Adrenal gland (tissue), 12 donors: ENCODE results near the gene UTP20. TPM values are rescaled to one million over a fixed set of nuclear protein-coding genes. Genes with fewer than 3 reads are reported as not detected.

ENCODE experiments used
- DNase-seq, 7 donors: peaks; one replicate each; pipeline ENCODE4 v3.0.0-alpha.2; 2019 to 2020
- H3K27ac ChIP-seq, 5 donors: fragments of 200-600 bp; sonication (generic) in 4 of 5; 1 replicate in 3 of 5; 2 replicates in 2 of 5; pipeline versions ENCODE4 v1.5.1 to v1.8.0; 2016 to 2020; ENCODE audit warnings: mild to moderate bottlenecking in 1 of 5
- H3K27me3 ChIP-seq: fragments of 200-600 bp; 2 replicates; pipeline ENCODE4 v1.8.0; 2021
- H3K36me3 ChIP-seq, 2 donors: fragments of 200-600 bp; replicated peaks in 1 of 2; 1 replicate in 1 of 2; 2 replicates in 1 of 2; pipeline versions ENCODE4 v1.5.1 to v1.8.0; 2018 to 2022
- H3K4me1 ChIP-seq, 2 donors: fragments of 200-600 bp; replicated peaks in 1 of 2; 1 replicate in 1 of 2; 2 replicates in 1 of 2; pipeline versions ENCODE4 v1.5.1 to v1.8.0; 2018 to 2021
- H3K4me3 ChIP-seq, 4 donors: fragments of 200-600 bp; sonication (generic) in 3 of 4; one replicate each; pipeline ENCODE4 v1.5.1; 2016 to 2018
- H3K9me3 ChIP-seq, 3 donors: fragments of 200-600 bp; sonication (generic) in 1 of 3; replicated peaks in 1 of 3; 1 replicate in 2 of 3; 2 replicates in 1 of 3; pipeline versions ENCODE4 v1.5.1 to v1.8.0; 2016 to 2021
- POLR2A ChIP-seq, 2 donors: fragments of 450-650 bp; IDR thresholded peaks; one replicate each; pipeline ENCODE4 v1.6.1; 2017; ENCODE audit warnings: antibody characterized with exemption in 2 of 2, mild to moderate bottlenecking in 2 of 2, moderate library complexity in 1 of 2
- WGBS, 4 donors: extraction: QIAGEN DNeasy Blood & Tissue Kit in 2 of 4; methylation state at CpG; one replicate each; pipeline versions ENCODE4 v1.1.5 to v1.1.7; 2013 to 2017; 5-methylcytosine and 5-hydroxymethylcytosine counted together
- intact Hi-C, 2 donors: fragments of 100-400 bp; cut with DNase I; formaldehyde crosslinking; loops; one replicate each; pipeline versions ENCODE4 v1.14.1 to v1.15.0; 2022 to 2023
- polyA plus RNA-seq, 3 donors: library from polyadenylated mRNA; stranded (reverse); fragments of 200-250 nt in 2 of 3; fragments of 350-450 nt in 1 of 3; fragmentation: Illumina TruSeq in 1 of 3; extraction: RNeasy Lipid Tissue Mini Kit (QIAGEN cat#74804) in 1 of 3; gene quantifications; one replicate each; pipeline ENCODE4 v1.2.3, GENCODE V29; 2013 to 2014
- total RNA-seq, 9 donors: library from RNA; depleted of rRNA in 4 of 9; stranded (reverse); fragments of >200 nt in 4 of 9; fragments of 120-200 nt in 1 of 9; fragmentation: NEBNext Ultra II Directional in 1 of 9; extraction: Animal tissue kit (Norgen Biotek cat#: 25700) in 1 of 9; gene quantifications; one replicate each; pipeline versions ENCODE4 v1.1.0 to v1.2.4, GENCODE V29; 2013 to 2023
- TF ChIP-seq, protein P1 (sequence below), 6 experiments: fragments of 450-650 bp in 4 of 6; fragments of 200-600 bp in 2 of 6; sonication (generic) in 1 of 6; IDR thresholded peaks; 1 replicate in 5 of 6; 2 replicates in 1 of 6; pipeline versions ENCODE4 v1.5.1 to v1.8.0; 2016 to 2021; ENCODE audit warnings: antibody characterized with exemption in 6 of 6, mild to moderate bottlenecking in 2 of 6, moderate library complexity in 1 of 6
- donor health status: healthy with polysubstance abuse.
- donor health status: Bipolar disorder and iron deficiency.
- donor health status: DM: yes; HTN: yes; CAD: no.
- donor health status: DM: no; HTN: no; CAD: no.
- donor health status: DM: no; HTN: no; CAD: no.
- donor health status: DM: yes; HTN: yes; CAD: no.

UTP20 gene
- total and polyA plus RNA-seq, 12 donors = 1.9 to 17.5 (median 15.0) TPM

DNA sequence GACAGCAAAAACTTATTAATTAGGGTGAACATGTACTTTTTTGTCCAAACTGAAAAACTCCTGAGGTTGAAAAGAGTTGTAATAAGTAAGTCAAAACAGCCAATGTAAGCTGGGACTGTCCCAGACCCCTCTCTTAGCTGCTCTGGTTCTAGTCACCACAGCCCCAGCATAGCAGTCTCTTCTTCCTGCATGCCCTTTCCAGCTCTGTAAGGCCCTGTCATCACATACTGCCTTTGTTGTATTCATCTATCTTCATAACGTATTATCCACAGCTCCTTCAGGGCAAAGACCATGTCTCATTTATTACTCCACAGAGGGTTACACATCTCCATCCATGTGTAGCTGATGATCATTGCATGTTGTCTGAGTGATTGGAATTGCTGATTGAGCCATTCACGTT is 56.5 kb downstream of the UTP20 start:
- H3K4me1 ChIP-seq = no peaks in the 10 kb centered on the region
- WGBS, 4 donors = 75 to 95% (median 88%) methylated on average over 2 of the region's 2 CpGs
- H3K4me3 ChIP-seq = no peak overlapping the region
- no peak for TF ChIP-seq POLR2A (IDR thresholded peaks at IDR 0.05)
- TF ChIP-seq, protein P1, sequence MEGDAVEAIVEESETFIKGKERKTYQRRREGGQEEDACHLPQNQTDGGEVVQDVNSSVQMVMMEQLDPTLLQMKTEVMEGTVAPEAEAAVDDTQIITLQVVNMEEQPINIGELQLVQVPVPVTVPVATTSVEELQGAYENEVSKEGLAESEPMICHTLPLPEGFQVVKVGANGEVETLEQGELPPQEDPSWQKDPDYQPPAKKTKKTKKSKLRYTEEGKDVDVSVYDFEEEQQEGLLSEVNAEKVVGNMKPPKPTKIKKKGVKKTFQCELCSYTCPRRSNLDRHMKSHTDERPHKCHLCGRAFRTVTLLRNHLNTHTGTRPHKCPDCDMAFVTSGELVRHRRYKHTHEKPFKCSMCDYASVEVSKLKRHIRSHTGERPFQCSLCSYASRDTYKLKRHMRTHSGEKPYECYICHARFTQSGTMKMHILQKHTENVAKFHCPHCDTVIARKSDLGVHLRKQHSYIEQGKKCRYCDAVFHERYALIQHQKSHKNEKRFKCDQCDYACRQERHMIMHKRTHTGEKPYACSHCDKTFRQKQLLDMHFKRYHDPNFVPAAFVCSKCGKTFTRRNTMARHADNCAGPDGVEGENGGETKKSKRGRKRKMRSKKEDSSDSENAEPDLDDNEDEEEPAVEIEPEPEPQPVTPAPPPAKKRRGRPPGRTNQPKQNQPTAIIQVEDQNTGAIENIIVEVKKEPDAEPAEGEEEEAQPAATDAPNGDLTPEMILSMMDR (IDR thresholded peaks at IDR 0.05) = no peak
- no peaks in the 10 kb centered on the region for H3K27me3 ChIP-seq
- no peaks in the 10 kb centered on the region for H3K9me3 ChIP-seq
- H3K27ac ChIP-seq = no peak overlapping the region
- no peak for DNase-seq
- intact Hi-C loops = no loop called here
- peaks cover 0 to 28% of the 10 kb centered on the region in 2 donors for H3K36me3 ChIP-seq

DNA sequence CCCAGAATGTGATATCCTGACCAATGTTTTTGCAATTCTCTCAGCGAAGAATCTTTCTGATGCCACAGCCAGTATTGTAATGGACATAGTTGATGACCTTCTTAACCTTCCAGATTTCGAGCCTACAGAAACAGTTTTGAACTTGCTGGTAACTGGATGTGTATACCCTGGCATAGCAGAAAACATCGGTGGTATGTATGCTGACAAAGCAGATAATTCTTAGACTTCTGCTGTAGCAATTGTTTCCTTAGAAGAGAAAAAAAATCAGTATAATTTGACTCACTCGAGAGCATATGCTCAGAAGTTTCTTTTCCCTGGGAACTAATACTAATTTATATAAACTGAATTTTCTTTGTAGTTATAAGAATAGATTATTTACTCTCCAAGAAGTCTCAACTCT is 58.2 kb downstream of the UTP20 start:
- Histone ChIP-seq H3K9me3 (no peaks in the 10 kb centered on the region), H3K27ac (no peak overlapping the region), H3K4me3 (no peak overlapping the region), H3K4me1 (no peaks in the 10 kb centered on the region), H3K27me3 (no peaks in the 10 kb centered on the region), H3K36me3 (peaks cover 0 to 31% of the 10 kb centered on the region in 2 donors)
- DNase-seq = no peak
- TF ChIP-seq, protein P1 (IDR thresholded peaks at IDR 0.05) = no peak
- no peak for TF ChIP-seq POLR2A (IDR thresholded peaks at IDR 0.05)
- 87 to 94% (median 93%) methylated on average over 4 of the region's 4 CpGs for WGBS, 4 donors
- intact Hi-C loops = no loop called here

DNA sequence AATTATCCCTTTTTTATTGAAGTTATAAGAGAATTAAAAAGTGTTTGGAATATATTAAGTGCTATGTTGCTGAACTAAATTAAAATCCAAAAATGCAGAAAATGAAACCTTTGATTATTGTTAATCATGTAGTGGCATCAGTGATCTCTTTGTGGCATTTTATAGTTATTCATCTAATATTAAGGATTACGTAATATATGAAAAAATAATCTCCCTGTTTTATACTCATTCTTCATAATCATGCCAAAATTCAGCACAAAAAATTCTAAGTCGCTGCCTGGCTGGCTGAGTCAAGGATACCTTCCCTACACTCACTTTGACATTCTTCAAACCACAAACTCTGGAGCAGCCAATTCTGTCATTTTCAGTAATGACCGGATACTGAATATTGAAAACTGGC is 64.0 kb downstream of the UTP20 start:
- no peaks in the 10 kb centered on the region for H3K4me1 ChIP-seq
- peaks cover 0 to 55% of the 10 kb centered on the region in 2 donors for H3K36me3 ChIP-seq
- no peak for TF ChIP-seq POLR2A (IDR thresholded peaks at IDR 0.05)

DNA sequence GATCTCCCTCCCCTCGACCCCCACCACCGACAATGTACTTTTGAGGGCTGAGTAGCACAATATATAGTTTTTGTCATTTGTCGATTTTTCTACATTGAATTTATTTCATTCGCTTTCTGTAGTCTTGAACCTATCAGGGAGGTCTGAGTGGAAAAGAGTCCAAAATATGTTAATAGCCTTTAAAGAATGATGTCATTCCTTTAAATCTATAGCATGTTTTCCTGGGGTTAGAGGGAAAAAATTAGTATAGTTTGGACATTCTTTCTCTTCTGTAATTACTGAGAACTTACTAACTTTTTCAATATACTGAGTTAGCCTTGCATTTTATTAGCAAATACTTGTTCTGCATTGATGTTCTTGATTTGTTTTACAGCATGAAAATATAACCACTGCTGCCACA is 71.8 kb downstream of the UTP20 start:
- H3K27me3 ChIP-seq = no peaks in the 10 kb centered on the region
- TF ChIP-seq, protein P1 (IDR thresholded peaks at IDR 0.05) = no peak
- TF ChIP-seq POLR2A (IDR thresholded peaks at IDR 0.05) = no peak
- H3K9me3 ChIP-seq = no peaks in the 10 kb centered on the region
- 95 to 97% (median 96%) methylated on average over 4 of the region's 4 CpGs for WGBS, 4 donors
- no peak overlapping the region for H3K4me3 ChIP-seq
- no peak for DNase-seq
- no peak overlapping the region for H3K27ac ChIP-seq
- peaks cover 0 to 30% of the 10 kb centered on the region in 2 donors for H3K36me3 ChIP-seq
- intact Hi-C loops = no loop called here
- no peaks in the 10 kb centered on the region for H3K4me1 ChIP-seq

More for the DNA sequence above, 64.0 kb downstream of the UTP20 start:
- Histone ChIP-seq H3K27me3 (no peaks in the 10 kb centered on the region), H3K27ac (no peak overlapping the region), H3K4me3 (no peak overlapping the region), H3K9me3 (no peaks in the 10 kb centered on the region)
- DNase-seq = no peak
- WGBS, 4 donors = 64 to 81% (median 71%) methylated on average over 3 of the region's 3 CpGs
- intact Hi-C loops = no loop called here

DNA sequence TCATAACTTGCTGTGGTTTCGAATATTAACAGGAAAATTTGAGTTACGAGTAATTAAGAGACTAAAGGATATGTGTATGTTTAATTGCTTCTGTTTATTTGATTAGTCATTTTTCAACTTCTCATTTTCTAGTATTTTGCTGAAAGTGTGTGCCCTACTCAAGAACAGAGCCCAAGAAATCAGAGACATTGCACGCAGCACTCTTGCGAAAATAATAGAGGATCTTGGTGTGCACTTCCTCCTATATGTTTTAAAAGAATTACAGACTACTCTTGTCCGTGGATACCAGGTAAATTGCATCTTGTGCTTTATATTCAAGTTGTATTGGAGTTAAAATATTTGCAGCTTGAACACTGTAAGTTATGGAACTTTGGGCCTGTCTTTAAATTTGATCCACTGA is 76.9 kb downstream of the UTP20 start:
- 81 to 92% (median 87%) methylated on average over 5 of the region's 5 CpGs for WGBS, 4 donors
- peaks cover 0 to 13% of the 10 kb centered on the region in 2 donors for H3K36me3 ChIP-seq

More for the DNA sequence above, 76.9 kb downstream of the UTP20 start:
- DNase-seq = no peak
- H3K4me3 ChIP-seq = no peak overlapping the region
- H3K27me3 ChIP-seq = no peaks in the 10 kb centered on the region
- H3K4me1 ChIP-seq = no peaks in the 10 kb centered on the region
- no peaks in the 10 kb centered on the region for H3K9me3 ChIP-seq
- H3K27ac ChIP-seq = no peak overlapping the region
- TF ChIP-seq, protein P1 (IDR thresholded peaks at IDR 0.05) = no peak
- TF ChIP-seq POLR2A (IDR thresholded peaks at IDR 0.05) = no peak
- intact Hi-C loops = no loop called here
